ENCODE data around the gene LZTS3. TPM values are rescaled to one million over a fixed set of nuclear protein-coding genes. Genes with fewer than 3 reads are reported as not detected.

The LZTS3 gene
- total and polyA plus RNA-seq, 4 donors = 21.4 to 83.2 (median 53.6) TPM

DNA sequence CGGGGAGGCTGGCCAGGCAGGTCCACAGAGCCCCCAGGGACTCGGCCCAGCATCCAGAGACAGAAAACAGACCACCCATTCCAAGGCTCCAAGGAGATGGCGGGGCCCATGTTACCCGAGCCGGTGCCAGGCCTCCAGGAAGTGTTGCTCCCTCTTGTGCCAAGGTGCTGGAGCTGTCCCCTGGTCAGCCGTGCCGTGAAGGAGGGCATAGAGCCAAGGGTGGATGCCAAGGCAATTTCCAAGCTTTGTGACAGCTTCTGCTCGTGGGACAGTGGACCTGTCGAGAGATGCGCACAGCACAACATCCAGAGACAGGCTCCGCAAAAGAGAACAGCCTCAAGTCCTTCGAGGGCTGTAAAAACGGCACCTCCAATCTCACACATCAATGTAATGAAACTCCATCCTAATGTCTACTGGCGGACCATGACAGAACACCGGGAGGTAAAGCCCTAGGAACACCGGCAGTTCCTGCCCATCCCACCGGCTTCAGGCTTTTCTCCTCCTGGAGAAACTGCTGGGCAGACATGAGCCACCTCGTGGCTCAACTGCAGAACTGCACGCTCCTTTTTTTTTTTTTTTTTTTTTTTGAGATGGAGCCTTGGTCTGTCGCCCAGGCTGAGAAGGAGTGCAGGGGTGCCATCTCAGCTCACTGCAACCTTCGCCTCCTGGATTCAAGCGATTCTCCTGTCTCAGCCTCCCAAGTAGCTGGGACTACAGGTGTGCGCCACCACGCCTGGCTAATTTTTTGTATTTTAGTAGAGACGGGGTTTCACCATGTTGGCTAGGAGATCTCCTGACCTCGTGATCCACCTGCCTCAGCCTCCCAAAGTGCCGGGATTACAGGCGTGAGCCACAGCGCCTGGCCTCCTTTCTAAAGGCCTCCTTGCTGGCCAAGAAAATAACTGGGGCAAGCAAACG lies 57.9 kb downstream of the LZTS3 start:
- 51% methylated on average over 23 of the region's 30 CpGs for WGBS (ENCODE audit: insufficient coverage)
- no peak overlapping the region for H3K4me3 ChIP-seq (ENCODE audit: low read depth, low read length)
- H3K27me3 ChIP-seq (ENCODE audit: control insufficient read depth, insufficient read depth, low read length) = no peaks in the 10 kb centered on the region
- no peak overlapping the region for H3K27ac ChIP-seq (ENCODE audit: low read depth, low read length)
- H3K36me3 ChIP-seq (ENCODE audit: control insufficient read depth, insufficient read depth, low read length) = peaks cover 41% of the 10 kb centered on the region
- H3K9me3 ChIP-seq (ENCODE audit: control insufficient read depth, insufficient read depth, low read length) = no peaks in the 10 kb centered on the region
- peak; percentile 15 to 82 (median 34) for DNase-seq (ENCODE audit: low read depth in 4 of 6, low spot score in 6 of 6)
- H3K4me1 ChIP-seq (ENCODE audit: control insufficient read depth, insufficient read depth, low read length) = peaks cover 6% of the 10 kb centered on the region

Other genes with a start within 250 kb of the LZTS3 start
- gene GNRH2, start 129.9 kb downstream of the LZTS3 start, total RNA-seq = under 1 TPM in 1 of 2 donors, not detected in 1; 0.44 TPM
- gene GNRH2, start 129.9 kb downstream of the LZTS3 start, polyA plus RNA-seq (ENCODE audit: insufficient read length in 2 of 2) = 1 to 10 TPM in 1 of 2 donors, under 1 TPM in 1; 0.68 to 1.8 TPM
- gene MRPS26, start 127.5 kb downstream of the LZTS3 start, total RNA-seq = 10 to 100 TPM; 24.1 to 63.7 TPM
- gene MRPS26, start 127.5 kb downstream of the LZTS3 start, polyA plus RNA-seq (ENCODE audit: insufficient read length in 2 of 2) = 10 to 100 TPM; 84.3 to 91.1 TPM
- gene OXT, start 101.9 kb downstream of the LZTS3 start, total RNA-seq = under 1 TPM in 1 of 2 donors, not detected in 1; 0.33 TPM
- gene OXT, start 101.9 kb downstream of the LZTS3 start, polyA plus RNA-seq (ENCODE audit: insufficient read length in 2 of 2) = under 1 TPM in 1 of 2 donors, not detected in 1; 0.32 TPM
- not detected for gene AVP, start 88.8 kb downstream of the LZTS3 start, total RNA-seq
- not detected for gene AVP, start 88.8 kb downstream of the LZTS3 start, polyA plus RNA-seq (ENCODE audit: insufficient read length in 2 of 2)
- gene FASTKD5, start 13.7 kb downstream of the LZTS3 start, total RNA-seq = 10 to 100 TPM; 15.5 to 17.0 TPM
- 10 to 100 TPM; 13.7 to 15.6 TPM for gene FASTKD5, start 13.7 kb downstream of the LZTS3 start, polyA plus RNA-seq (ENCODE audit: insufficient read length in 2 of 2)
- gene UBOX5, start 13.7 kb downstream of the LZTS3 start, total RNA-seq = 1 to 10 TPM; 2.7 to 6.8 TPM
- 1 to 10 TPM; 5.0 to 8.2 TPM for gene UBOX5, start 13.7 kb downstream of the LZTS3 start, polyA plus RNA-seq (ENCODE audit: insufficient read length in 2 of 2)
- gene DDRGK1, start 31.1 kb upstream of the LZTS3 start, total RNA-seq = 10 to 100 TPM; 23.0 to 64.9 TPM
- gene DDRGK1, start 31.1 kb upstream of the LZTS3 start, polyA plus RNA-seq (ENCODE audit: insufficient read length in 2 of 2) = 10 to 100 TPM; 61.6 to 79.0 TPM
- gene ITPA, start 35.9 kb upstream of the LZTS3 start, total RNA-seq = 10 to 100 TPM; 24.4 to 49.5 TPM
- 10 to 100 TPM; 68.0 to 82.8 TPM for gene ITPA, start 35.9 kb upstream of the LZTS3 start, polyA plus RNA-seq (ENCODE audit: insufficient read length in 2 of 2)
- under 1 TPM; 0.20 to 0.50 TPM for gene SLC4A11, start 65.6 kb upstream of the LZTS3 start, total RNA-seq
- 1 to 10 TPM in 1 of 2 donors, under 1 TPM in 1; 0.44 to 1.3 TPM for gene SLC4A11, start 65.6 kb upstream of the LZTS3 start, polyA plus RNA-seq (ENCODE audit: insufficient read length in 2 of 2)
- 10 to 100 TPM; 27.2 to 35.6 TPM for gene DNAAF9, start 234.1 kb upstream of the LZTS3 start, total RNA-seq
- gene DNAAF9, start 234.1 kb upstream of the LZTS3 start, polyA plus RNA-seq (ENCODE audit: insufficient read length in 2 of 2) = 10 to 100 TPM; 44.1 to 45.4 TPM